HL-60 (cell line): ENCODE data around the gene IFIT5.
"Not testable (repeated sequence)": the region's sequence is repeated elsewhere in the genome, so short reads cannot be mapped to it uniquely, and the experiment has no call there.

Experiments used
- REST ChIP-seq: IDR thresholded peaks from 2 replicates; pipeline ENCODE4 v1.6.1; 2012; ENCODE audit warnings: low read depth; ENCODE audit not compliant: insufficient replicate concordance
- TF ChIP-seq, protein P1 (sequence below): IDR thresholded peaks from one replicate; pipeline ENCODE4 v1.5.1; 2011; ENCODE audit warnings: low read length, control low read depth, inconsistent platforms; ENCODE audit not compliant: insufficient read depth

DNA sequence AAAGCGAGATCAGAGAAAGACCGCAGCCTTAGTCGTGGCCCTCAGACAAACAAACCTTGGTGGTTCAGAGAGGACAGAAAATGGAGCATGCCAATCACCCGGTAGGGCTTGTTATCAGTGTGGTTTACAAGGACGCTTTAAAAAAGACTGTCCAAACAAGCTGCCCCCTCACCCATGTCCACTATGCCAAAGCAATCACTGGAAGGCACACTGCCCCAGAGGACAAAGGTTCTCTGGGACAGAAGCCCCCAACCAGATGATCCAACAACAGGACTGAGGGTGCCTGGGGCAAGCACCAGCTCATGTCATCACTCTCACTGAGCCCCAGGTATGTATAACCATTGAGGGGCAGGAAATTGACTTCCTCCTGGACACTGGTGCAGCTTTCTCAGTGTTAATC is 5.1 kb upstream of the IFIT5 start:
- TF ChIP-seq, protein P1, sequence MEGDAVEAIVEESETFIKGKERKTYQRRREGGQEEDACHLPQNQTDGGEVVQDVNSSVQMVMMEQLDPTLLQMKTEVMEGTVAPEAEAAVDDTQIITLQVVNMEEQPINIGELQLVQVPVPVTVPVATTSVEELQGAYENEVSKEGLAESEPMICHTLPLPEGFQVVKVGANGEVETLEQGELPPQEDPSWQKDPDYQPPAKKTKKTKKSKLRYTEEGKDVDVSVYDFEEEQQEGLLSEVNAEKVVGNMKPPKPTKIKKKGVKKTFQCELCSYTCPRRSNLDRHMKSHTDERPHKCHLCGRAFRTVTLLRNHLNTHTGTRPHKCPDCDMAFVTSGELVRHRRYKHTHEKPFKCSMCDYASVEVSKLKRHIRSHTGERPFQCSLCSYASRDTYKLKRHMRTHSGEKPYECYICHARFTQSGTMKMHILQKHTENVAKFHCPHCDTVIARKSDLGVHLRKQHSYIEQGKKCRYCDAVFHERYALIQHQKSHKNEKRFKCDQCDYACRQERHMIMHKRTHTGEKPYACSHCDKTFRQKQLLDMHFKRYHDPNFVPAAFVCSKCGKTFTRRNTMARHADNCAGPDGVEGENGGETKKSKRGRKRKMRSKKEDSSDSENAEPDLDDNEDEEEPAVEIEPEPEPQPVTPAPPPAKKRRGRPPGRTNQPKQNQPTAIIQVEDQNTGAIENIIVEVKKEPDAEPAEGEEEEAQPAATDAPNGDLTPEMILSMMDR = not testable (repeated sequence)
- TF ChIP-seq REST = not testable (repeated sequence)
